GM21825 (cell line): ENCODE measurements around the gene LACTBL1.

Source experiments
- ATAC-seq: cut with Tn5 transposase; IDR thresholded peaks from one replicate; pipeline ENCODE4 v1.9.1; 2021; ENCODE audit warnings: mild to moderate bottlenecking, moderate library complexity; ENCODE audit not compliant: unreplicated experiment

Gene LACTBL1

DNA sequence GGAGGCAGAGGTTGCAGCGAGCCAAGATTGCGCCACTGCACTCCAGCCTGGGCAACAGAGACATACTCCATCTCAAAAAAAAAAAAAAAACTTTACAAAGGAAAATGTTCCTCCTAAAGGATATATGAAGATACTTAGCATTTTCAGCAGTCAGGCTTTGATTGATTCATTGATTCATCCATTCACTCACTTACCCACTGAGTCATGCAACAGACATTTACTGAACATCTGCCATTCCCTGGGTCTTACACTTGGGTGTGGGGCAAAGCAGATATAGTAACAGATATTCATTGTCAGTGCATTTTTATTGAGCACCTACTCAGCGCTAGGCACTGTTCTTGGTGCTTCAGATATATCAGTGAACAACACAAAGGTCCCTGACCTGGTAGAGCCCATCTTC, 5.6 kb upstream of the LACTBL1 start:
- no peak for ATAC-seq

DNA sequence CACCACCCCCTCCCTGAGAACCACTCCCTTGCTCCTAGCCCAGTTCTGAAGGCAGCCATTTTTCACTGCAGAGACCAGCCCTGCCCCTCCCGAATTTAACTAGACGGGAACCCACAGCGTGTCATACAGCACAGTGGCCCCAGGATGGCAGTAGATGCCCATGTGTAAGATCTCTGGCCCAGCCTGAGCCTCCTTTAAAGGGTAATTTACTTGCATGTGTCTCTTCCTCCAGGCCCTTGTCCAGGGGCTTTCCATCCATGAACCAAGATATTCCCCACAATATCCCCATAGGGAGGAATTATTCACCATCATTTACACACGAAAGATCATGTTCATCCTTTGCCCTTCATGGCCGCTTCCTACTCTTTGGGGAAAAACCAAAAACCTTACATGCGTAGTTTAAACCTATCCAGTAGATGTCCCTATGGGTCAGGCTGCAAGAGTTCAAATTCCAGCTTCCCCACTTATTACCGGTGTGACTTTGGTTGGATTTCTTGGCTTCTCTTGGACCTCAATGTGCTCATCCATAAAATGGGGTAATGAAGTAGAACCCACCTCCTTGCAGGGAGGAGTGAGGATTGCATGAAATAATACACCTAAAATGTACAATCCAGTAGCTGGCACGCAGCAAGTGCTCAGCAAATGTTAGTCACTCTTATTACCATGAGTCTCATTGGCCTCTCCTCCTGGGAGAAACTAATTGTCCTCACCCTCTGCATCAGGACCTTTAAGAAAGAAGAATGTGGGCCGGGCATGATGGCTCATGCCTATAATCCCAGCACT, 4.0 kb upstream of the LACTBL1 start:
- no peak for ATAC-seq

DNA sequence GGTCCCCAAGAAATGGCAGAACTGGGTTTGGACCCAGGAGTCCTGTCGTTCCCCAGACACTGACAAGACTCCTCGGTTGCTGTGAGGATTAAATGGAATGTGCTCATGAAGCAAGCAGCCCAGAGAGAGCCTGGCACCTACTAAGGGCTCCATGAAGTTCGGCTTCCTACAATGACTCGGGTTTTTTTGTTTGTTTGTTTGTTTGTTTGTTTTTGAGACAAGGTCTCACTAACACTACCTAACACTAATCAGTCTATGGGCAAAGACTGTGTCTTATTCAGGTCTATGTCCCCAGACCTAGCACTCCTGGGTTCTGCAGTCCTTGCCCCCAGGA, 3.4 kb upstream of the LACTBL1 start:
- no peak for ATAC-seq

DNA sequence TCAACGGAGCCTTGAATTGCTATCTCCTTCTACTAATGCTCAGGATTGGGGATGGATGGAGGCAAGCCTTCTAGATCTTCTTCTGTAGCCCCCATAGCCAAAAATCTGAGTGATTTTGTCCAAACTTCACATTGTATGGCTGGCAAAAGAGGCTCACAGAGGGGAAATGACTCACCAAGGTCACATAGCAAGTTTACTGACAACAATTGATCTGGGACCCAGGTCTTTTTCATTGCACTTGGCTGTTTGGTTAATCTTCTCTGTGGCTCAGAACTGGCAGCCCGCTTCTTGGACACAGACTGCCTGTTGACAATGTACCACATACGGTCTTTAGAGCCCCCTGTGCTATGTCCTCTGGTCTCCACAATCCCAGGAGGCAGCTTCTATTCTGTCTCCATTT, 3.0 kb upstream of the LACTBL1 start:
- no peak for ATAC-seq

DNA sequence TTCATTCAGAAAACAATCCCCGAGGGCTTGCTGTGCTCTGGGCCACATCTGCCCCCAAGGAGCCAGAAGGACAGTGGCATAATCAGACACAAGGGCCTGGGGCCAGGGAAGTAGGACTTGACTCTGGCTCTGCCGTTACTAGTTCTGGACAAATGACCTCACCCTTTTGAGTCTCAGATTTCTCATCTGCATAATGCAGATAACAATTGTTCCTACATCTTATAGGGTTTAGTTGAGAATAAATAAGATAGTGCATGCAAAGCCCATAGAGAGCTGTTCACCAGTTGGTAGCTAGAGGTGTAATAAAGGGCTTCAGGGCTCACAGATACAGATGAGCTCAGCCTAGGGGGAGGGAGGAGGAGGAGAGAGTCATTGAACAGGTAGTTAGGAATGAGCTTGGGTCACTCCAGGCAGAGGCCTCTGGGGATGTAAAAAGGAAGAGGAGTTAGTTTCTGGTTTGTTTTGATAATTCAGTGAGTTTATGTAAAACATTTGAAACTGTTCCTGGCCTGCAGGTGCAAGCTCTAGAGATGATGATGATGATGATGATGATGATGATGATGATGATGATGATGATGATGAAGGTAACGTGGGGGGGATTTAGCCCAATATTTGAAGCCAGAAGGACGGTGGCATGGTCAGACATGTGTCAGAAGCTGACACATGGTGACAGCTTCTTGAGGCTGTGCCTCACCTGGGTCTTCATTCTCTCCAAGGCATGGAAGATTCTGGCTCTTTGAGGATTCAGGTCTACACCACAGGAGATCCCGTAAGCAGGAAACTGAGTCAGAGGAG, 858 bp downstream of the LACTBL1 start:
- no peak for ATAC-seq

GRCh38 chr1:22971161-22971560, 1.5 kb downstream of the LACTBL1 start:
- ATAC-seq, result no peak

DNA sequence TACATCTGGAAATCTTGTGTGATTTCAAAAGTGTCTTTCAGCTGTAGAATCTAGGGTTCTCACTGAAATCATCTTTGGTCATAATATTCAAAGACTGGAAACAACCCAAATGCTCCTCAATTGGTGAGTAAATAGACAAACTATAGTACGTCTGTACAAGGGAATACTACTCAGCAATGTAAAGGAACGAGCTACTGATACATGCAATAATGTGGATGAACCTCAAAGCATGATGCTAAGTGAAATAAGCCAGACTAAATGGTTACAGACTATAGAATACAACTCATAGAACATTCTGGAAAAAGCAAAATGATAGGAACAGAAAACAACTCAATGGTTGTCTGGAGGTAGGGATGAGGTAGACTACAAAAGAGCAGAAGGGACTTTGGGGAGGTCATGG, 2.6 kb downstream of the LACTBL1 start:
- ATAC-seq, result no peak

GRCh38 chr1:22969304-22969709, 3.4 kb downstream of the LACTBL1 start:
- ATAC-seq, result no peak

- ATAC-seq, result no peak
These were observed 4.8 kb downstream of the LACTBL1 start for GRCh38 chr1:22967833-22968232.

DNA sequence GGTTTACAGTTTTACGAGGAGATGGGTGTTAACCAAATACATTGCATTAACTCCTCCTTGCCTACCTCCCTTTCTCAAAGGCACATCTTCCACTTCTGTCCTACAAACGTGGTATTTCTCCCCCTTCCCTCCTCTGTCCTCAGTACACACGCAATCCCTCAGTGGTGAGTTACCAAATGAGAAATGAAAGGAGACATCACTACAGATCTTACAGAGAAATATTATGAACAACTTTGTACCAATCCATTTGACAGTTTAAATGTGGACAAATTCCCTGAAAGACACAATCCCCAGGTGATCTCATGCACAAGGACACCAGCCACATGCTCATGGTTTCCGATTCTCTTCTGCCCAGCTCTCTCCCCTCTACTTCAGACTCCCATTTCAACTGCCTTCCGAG, 6.4 kb downstream of the LACTBL1 start:
- ATAC-seq, result no peak

- no peak for ATAC-seq
These were observed 9.5 kb downstream of the LACTBL1 start for GRCh38 chr1:22963044-22963677.

- no peak for ATAC-seq
These were observed 10.1 kb downstream of the LACTBL1 start for GRCh38 chr1:22962558-22962957.

DNA sequence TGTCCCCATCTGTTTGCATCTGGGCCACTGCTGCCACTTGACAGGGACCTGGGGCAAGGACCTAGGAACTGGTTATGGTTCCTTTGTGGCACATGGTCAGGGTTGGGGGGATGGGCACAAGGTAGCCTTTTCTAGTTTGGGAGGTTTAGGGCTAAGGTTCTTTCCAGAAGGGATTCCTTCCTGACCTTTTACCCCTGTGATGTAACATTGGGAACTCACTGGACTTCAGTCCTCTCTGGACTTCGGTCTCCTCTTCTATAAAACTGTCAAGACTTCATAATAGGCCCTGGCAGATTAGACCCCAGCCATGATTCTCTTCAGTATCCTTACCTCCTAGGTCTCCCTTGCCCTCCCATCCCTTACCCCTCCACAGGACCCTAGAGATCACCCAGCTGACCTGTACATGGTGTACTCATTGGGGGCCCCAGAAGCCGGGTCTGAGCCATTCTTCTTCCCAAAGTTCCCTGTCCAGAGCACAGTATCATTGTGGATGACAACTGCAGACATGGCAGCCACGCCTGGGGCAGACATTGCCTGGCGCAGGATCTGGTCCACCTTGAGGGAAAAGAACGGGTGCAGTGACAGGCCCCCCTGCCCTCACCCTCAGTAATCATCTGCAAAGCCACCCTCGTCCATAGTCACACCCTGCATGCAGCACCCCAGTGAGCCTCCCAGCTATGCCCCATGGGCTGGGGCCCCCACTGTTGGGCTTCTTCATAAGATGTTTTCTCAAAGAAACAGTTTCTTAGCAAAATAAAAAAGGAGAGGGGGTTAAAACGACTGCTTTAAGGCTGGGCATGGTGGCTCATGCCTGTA, 12.9 kb downstream of the LACTBL1 start:
- no peak for ATAC-seq

- ATAC-seq, result no peak
These were observed 14.1 kb downstream of the LACTBL1 start for GRCh38 chr1:22958556-22958955.

DNA sequence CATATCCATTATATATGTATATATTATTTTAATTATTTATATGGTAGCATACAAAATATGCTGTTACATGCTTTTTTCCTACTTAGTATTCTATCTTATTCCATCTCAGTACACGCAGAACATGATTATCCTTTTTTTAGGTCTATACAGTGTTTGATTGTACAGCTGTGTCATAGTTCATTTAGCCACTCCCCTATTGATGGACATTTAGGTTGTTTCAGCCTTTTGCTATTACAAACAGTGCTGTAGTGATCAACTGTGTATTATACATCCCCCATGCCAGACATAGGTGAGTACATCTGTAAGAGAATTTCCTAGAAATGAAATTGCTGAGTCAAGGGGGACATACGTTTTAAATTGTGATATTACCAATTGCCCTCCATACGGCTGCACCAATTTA, 15.6 kb downstream of the LACTBL1 start:
- ATAC-seq, result no peak

DNA sequence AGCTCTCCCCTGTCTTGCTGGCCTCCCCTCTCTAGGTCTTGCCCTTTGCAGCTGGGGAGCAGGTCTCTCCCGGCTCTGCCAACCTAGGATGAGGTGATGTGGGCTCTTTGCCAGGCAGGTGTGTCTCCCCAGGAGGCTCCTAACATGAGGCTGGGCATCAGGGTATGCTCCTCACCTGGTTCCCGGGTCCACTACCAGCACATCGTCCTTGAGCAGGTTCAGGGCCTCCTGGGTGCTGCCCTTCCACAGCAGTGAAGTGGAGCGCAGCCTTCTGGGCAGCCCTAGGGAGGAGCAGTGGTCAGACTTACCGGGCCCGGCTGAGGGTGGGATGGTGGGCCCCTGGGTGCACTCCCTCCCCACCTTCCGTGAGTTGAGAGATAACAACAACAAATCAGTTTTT, 17.5 kb downstream of the LACTBL1 start:
- no peak for ATAC-seq

- no peak for ATAC-seq
These were observed 18.9 kb downstream of the LACTBL1 start for GRCh38 chr1:22953740-22954141.

GRCh38 chr1:22953057-22953739, 19.5 kb downstream of the LACTBL1 start:
- ATAC-seq, result no peak

GRCh38 chr1:22952694-22953056, 20.0 kb downstream of the LACTBL1 start:
- no peak for ATAC-seq

- no peak for ATAC-seq
These were observed 20.9 kb downstream of the LACTBL1 start for GRCh38 chr1:22951796-22952195.
